ENCODE measurements around the gene TRAIP.
"Not testable (repeated sequence)": the region's sequence is repeated elsewhere in the genome, so short reads cannot be mapped to it uniquely, and the experiment has no call there.

TRAIP gene

DNA sequence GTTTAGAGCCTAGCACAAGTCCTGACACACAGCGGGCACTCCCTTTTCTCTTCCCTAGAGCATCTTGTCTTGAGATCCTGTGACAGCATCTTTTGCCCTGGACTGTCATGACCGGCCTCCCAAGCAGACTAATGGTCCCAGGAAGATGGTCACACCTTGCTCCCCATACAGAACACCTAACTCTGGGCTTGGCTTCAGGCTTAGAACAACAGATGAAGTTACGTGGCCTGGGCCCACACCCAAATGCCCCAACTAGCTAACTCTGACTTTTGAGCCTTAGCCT is 69.2 kb downstream of the TRAIP start:
- no peaks in the 10 kb centered on the region for H3K36me3 ChIP-seq (ENCODE audit: control insufficient read depth, insufficient read depth, low read length)

DNA sequence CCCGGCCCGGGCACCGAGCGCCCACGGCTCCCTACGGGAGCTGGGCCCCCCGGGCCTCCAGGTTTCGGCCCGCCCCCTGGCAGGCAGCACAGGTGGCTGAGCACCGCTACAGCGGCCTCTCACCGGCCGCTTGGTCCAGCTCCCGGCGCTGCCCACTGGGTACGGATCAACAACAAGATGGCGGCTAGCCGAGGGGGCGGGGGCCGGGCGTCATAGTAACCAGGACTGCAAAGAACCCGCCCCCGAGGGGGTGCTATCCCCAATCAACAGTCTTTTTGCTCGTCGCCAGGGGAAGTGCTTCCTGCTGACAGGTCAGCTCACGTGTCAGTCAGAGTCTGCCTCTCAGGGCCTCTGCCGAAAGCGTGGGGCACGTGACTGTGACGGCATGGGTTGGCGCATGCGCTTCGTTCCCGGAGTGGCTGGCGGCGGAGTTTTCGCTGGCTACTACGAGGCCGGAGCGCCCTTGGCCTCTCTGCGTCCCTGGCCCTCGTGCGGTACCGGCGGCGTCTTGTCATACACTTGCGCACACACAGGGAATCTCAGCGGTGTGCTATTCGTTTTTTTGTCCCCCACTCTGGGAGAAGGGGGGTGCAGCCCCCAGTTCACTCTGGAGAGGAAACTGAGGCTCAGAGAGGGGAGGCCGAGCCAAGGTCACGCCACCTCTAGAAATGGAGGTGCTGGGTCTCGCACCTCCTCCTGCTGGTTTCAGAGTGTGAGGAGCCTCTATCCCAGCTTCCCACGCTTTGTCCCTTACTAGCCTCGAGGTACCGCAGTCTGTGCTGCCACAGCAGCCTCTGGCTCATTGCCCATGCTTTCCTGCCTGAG is 69.8 kb downstream of the TRAIP start, which contains the start of gene IP6K1:
TSS of gene IP6K1 (minus strand) at position 186 of the 825 bp plus-strand sequence. CDS start 38,502 bp downstream, outside the sequence.
- TF ChIP-seq, protein P1, sequence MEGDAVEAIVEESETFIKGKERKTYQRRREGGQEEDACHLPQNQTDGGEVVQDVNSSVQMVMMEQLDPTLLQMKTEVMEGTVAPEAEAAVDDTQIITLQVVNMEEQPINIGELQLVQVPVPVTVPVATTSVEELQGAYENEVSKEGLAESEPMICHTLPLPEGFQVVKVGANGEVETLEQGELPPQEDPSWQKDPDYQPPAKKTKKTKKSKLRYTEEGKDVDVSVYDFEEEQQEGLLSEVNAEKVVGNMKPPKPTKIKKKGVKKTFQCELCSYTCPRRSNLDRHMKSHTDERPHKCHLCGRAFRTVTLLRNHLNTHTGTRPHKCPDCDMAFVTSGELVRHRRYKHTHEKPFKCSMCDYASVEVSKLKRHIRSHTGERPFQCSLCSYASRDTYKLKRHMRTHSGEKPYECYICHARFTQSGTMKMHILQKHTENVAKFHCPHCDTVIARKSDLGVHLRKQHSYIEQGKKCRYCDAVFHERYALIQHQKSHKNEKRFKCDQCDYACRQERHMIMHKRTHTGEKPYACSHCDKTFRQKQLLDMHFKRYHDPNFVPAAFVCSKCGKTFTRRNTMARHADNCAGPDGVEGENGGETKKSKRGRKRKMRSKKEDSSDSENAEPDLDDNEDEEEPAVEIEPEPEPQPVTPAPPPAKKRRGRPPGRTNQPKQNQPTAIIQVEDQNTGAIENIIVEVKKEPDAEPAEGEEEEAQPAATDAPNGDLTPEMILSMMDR (IDR thresholded peaks at IDR 0.05; ENCODE audit: insufficient read depth, low read length, poor library complexity, severe bottlenecking) = no peak
- Histone ChIP-seq H3K36me3 (ENCODE audit: control insufficient read depth, insufficient read depth, low read length) (no peaks in the 10 kb centered on the region; the same call in none of the 2 replicates), H3K4me3 (replicated peaks; ENCODE audit: low read depth, low read length) (peak within 1 kb of the TSS; percentile 71), H3K27me3 (replicated peaks; ENCODE audit: control insufficient read depth, insufficient read depth, low read length) (no peaks in the 10 kb centered on the region)
- DNase-seq (ENCODE audit: extremely low read depth, insufficient read length) = peak; percentile 95

More for the DNA sequence above, 69.2 kb downstream of the TRAIP start:
- DNase-seq (ENCODE audit: extremely low read depth, insufficient read length) = no peak
- TF ChIP-seq, protein P1 (IDR thresholded peaks at IDR 0.05; ENCODE audit: insufficient read depth, low read length, poor library complexity, severe bottlenecking) = no peak
- Histone ChIP-seq H3K4me3 (replicated peaks; ENCODE audit: low read depth, low read length) (no peak overlapping the region), H3K27me3 (replicated peaks; ENCODE audit: control insufficient read depth, insufficient read depth, low read length) (no peaks in the 10 kb centered on the region)

DNA sequence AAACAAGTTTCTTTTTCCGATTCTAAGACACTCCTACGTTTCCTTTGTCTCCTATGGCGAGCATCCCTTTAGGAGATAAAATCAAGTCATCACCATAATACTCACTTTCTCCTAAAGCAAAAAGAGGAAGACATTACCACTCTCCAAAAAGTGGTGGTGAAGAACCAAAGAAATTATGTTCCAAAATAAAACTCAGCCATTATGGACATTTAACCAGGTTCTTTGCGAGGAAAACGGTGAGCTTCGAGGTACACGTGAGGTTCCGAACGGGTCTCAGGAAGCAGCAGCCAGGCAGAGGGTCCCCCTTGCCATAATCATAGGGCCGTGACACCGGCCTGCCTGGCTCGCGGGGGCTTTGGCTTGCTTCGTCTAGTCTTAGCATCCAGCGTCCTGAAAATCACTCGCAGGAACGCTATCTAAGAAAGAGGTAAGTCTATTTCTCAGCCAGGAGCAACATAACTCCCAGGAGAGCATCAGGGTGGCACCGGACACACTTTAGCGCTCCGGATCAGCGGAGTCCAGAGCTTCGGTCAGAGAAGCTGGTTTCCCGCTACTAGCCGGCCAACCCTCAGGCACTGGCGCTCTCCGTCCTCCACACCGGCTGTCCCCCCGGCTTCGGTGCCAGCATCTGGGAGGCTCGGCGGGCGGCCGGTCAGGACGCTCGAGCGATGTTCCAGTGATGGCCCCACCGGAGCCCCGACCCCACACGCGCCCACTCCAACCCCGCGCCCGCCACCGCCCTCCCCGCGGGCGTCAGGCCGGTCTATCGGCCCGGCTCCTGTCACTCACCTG is 70.6 kb downstream of the TRAIP start:
- Histone ChIP-seq H3K36me3 (ENCODE audit: control insufficient read depth, insufficient read depth, low read length) (peaks cover 2% of the 10 kb centered on the region), H3K4me3 (replicated peaks; ENCODE audit: low read depth, low read length) (peak overlapping the region; percentile 71), H3K27me3 (replicated peaks; ENCODE audit: control insufficient read depth, insufficient read depth, low read length) (no peaks in the 10 kb centered on the region)
- TF ChIP-seq, protein P1 (IDR thresholded peaks at IDR 0.05; ENCODE audit: insufficient read depth, low read length, poor library complexity, severe bottlenecking) = no peak
- DNase-seq (ENCODE audit: extremely low read depth, insufficient read length) = no peak

DNA sequence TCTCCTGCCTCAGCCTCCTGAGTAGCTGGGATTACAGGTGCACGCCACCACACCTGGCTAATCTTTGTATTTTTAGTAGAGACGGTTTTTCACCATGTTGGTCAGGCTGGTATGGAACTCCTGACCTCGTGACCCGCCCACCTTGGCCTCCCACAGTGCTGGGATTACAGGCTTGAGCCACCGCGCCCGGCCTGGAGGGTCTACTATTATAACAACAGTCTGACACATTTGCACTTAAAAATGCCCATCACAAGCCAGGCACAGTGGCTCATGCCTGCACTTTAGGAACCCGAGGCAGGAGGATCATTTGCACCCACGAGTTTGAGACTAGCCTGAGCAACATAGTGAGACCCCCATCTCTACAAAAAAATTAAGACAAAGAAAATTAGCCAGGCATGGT is 74.1 kb downstream of the TRAIP start:
- H3K4me3 ChIP-seq (replicated peaks; ENCODE audit: low read depth, low read length); H3K36me3 ChIP-seq (ENCODE audit: control insufficient read depth, insufficient read depth, low read length); DNase-seq (ENCODE audit: extremely low read depth, insufficient read length); H3K27me3 ChIP-seq (replicated peaks; ENCODE audit: control insufficient read depth, insufficient read depth, low read length): not testable (repeated sequence)

DNA sequence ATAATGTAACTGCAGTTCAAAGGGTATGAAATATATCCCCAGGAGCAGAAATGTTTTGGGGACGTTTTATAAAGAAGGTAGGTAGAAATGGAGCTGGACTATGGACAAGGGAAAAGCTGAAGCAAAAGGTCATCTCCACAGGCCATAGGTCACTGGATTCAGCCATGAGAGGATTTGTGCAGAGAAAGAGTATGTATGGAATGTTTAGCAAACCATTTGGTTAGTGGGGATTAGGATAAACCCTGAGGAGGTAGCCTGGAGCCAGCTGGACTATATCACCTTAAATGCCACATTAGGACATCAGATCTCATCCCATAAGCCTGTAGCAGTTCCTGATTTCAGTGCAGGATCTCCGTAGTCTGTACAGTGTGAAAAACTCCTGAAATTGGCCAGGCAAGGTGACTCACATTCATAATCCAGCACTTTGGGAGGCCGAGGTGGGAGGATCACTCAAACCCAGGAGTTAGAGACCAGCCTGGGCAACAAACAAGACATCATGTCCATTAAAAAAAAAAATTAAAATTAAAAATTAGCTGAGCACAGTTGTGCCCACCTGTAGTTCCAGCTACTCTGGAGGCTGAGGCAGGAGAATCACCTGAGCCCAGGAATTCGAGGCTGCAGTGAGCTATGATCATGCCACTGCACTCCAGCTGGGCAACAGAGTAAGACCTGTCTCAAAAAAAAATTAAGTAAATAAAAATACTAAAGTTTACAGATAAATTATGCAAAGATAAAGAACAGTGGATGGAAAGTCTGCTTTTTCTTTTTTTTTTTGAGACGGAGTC is 74.8 kb downstream of the TRAIP start:
- no peak overlapping the region for H3K4me3 ChIP-seq (replicated peaks; ENCODE audit: low read depth, low read length)
- TF ChIP-seq, protein P1 (IDR thresholded peaks at IDR 0.05; ENCODE audit: insufficient read depth, low read length, poor library complexity, severe bottlenecking) = no peak
- no peak for DNase-seq (ENCODE audit: extremely low read depth, insufficient read length)

DNA sequence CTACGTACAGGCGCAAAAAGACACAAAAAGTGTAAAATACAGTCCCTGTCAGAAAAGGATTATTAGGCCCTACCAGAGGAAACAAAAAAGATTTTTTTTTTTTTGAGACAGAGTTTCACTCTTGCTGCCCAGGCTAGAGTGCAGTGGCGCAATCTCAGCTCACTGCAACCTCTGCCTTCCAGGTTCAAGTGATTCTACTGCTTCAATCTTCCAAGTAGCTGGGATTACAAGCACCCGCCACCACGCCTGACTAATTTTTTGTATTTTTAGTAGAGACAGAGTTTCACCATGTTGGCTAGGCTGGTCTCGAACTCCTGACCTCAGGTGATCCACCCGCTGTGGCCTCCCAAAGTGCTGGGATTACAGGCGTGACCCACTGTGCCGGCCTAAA is 75.4 kb downstream of the TRAIP start:
- not testable (repeated sequence) for H3K4me3 ChIP-seq (replicated peaks; ENCODE audit: low read depth, low read length); H3K36me3 ChIP-seq (ENCODE audit: control insufficient read depth, insufficient read depth, low read length); DNase-seq (ENCODE audit: extremely low read depth, insufficient read length); H3K27me3 ChIP-seq (replicated peaks; ENCODE audit: control insufficient read depth, insufficient read depth, low read length)

More for the DNA sequence above, 74.8 kb downstream of the TRAIP start:
- H3K27me3 ChIP-seq (replicated peaks; ENCODE audit: control insufficient read depth, insufficient read depth, low read length) = no peaks in the 10 kb centered on the region
- peaks cover 4% of the 10 kb centered on the region for H3K36me3 ChIP-seq (ENCODE audit: control insufficient read depth, insufficient read depth, low read length)
